OCI-LY1 (cell line): ENCODE measurements around the gene AHSA1.

Experiments used
- H2AFZ ChIP-seq: fragments of 200-600 bp; sonication (generic), shearing (Covaris generic); 2 replicates; pipeline ENCODE4 v1.6.0; 2014; ENCODE audit warnings: antibody characterized with exemption, mild to moderate bottlenecking, low read length
- H3F3A ChIP-seq: fragments of 200-600 bp; sonication (generic), shearing (Covaris generic); 2 replicates; pipeline ENCODE4 v1.6.0; 2014; ENCODE audit warnings: mild to moderate bottlenecking, antibody characterized with exemption, low read length, moderate library complexity; ENCODE audit not compliant: insufficient read depth
- H3K27ac ChIP-seq: fragments of 200-600 bp; sonication (generic); 2 replicates; pipeline ENCODE4 v1.5.1; 2014; ENCODE audit warnings: low read length, mixed run types, mild to moderate bottlenecking, low read depth; ENCODE audit not compliant: poor library complexity, severe bottlenecking
- H3K27me3 ChIP-seq: fragments of 200-600 bp; sonication (generic); 2 replicates; pipeline ENCODE4 v1.6.0; 2014; ENCODE audit warnings: antibody characterized with exemption, mild to moderate bottlenecking, low read length, moderate library complexity; ENCODE audit not compliant: insufficient read depth
- H3K36me3 ChIP-seq: fragments of 200-600 bp; sonication (generic); 2 replicates; pipeline ENCODE4 v1.6.1; 2014; ENCODE audit warnings: mild to moderate bottlenecking, antibody characterized with exemption, low read length, moderate library complexity, mixed read lengths; ENCODE audit not compliant: insufficient read depth
- H3K4me1 ChIP-seq: fragments of 200-600 bp; sonication (generic); 2 replicates; pipeline ENCODE4 v1.5.1; 2014; ENCODE audit warnings: mild to moderate bottlenecking, low read length, moderate library complexity; ENCODE audit not compliant: insufficient read depth, severe bottlenecking
- H3K4me2 ChIP-seq: fragments of 200-600 bp; sonication (generic), shearing (Covaris generic); 2 replicates; pipeline ENCODE4 v1.6.1; 2014; ENCODE audit warnings: low read length
- H3K4me3 ChIP-seq: fragments of 200-600 bp; sonication (generic); 2 replicates; pipeline ENCODE4 v1.5.1; 2014; ENCODE audit warnings: low read length, low read depth, mild to moderate bottlenecking, mixed read lengths; ENCODE audit not compliant: poor library complexity, severe bottlenecking
- H3K79me2 ChIP-seq: fragments of 200-600 bp; shearing (Covaris generic); 2 replicates; pipeline ENCODE4 v1.6.1; 2016; ENCODE audit warnings: mixed run types, low read length, mixed read lengths; ENCODE audit not compliant: insufficient read depth
- H3K9ac ChIP-seq: fragments of 200-600 bp; sonication (generic), shearing (Covaris generic); 2 replicates; pipeline ENCODE4 v1.6.1; 2014; ENCODE audit warnings: mild to moderate bottlenecking, low read length, mixed read lengths
- H3K9me2 ChIP-seq: fragments of 200-600 bp; sonication (generic), shearing (Covaris generic); 2 replicates; pipeline ENCODE4 v1.6.1; 2014; ENCODE audit warnings: low read depth, mild to moderate bottlenecking, low read length, mixed read lengths
- H3K9me3 ChIP-seq: fragments of 200-600 bp; shearing (Covaris generic); 2 replicates; pipeline ENCODE4 v1.6.1; 2014; ENCODE audit warnings: low read length, mixed read lengths
- H4K20me1 ChIP-seq: fragments of 200-600 bp; sonication (generic), shearing (Covaris generic); 2 replicates; pipeline ENCODE4 v1.6.0; 2016; ENCODE audit warnings: mild to moderate bottlenecking, low read length; ENCODE audit not compliant: insufficient read depth
- EZH2 ChIP-seq: fragments of 200-600 bp; sonication (generic), shearing (Covaris generic); IDR thresholded peaks from 2 replicates; pipeline ENCODE4 v1.8.0; 2017; ENCODE audit warnings: borderline replicate concordance, mixed run types, mild to moderate bottlenecking, antibody characterized with exemption, low read length, moderate library complexity, mixed read lengths
- TF ChIP-seq, protein P1 (sequence below): fragments of 200-600 bp; sonication (generic), shearing (Covaris generic); IDR thresholded peaks from 2 replicates; pipeline ENCODE4 v1.5.1; 2017; ENCODE audit warnings: mild to moderate bottlenecking, antibody characterized with exemption, low read length, moderate library complexity, mixed read lengths

AHSA1 gene

DNA sequence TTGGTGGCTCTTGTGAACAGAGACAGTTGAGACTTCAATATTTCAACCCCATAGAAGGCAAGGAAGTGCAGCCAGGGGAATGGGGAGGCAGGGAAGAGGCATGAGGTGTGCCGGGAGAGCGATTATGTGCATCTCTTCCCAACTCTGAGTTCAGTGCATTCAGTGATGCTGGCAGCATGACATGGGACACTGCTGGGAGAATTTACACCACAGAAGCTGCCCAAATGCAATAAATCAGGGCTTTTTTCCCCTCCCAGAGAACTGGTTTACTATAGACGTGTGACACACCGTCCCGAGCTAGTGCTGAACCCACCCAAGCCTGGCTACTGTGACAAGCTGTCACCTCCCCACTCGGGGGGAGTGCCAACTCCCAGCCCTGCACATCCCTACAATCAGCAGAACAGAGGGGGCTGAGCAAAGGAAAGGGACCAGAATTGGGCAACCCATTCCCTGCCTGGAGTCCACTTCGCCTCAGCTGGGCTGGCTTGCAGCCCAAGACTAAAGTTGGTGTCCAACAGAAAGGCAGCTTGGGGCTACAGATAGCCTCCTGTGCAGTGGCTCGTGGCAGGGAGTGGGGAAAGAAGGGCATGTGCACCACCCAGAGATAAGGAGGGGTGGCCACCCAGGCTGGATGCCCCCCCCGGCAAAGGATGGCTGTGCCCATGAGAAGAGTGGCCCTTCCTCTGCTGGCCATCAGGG is 16.7 kb downstream of the AHSA1 start:
- Histone ChIP-seq H3K9me2 (no peaks in the 10 kb centered on the region), H3F3A (no peaks in the 10 kb centered on the region), H3K9ac (no peak overlapping the region), H3K9me3 (no peaks in the 10 kb centered on the region), H2AFZ (no peak overlapping the region), H3K36me3 (peaks cover 5% of the 10 kb centered on the region), H3K4me3 (no peak overlapping the region), H3K27ac (no peak overlapping the region), H3K4me1 (no peaks in the 10 kb centered on the region), H3K79me2 (no peaks in the 10 kb centered on the region), H4K20me1 (no peaks in the 10 kb centered on the region), H3K27me3 (no peaks in the 10 kb centered on the region), H3K4me2 (no peak overlapping the region)
- TF ChIP-seq, protein P1, sequence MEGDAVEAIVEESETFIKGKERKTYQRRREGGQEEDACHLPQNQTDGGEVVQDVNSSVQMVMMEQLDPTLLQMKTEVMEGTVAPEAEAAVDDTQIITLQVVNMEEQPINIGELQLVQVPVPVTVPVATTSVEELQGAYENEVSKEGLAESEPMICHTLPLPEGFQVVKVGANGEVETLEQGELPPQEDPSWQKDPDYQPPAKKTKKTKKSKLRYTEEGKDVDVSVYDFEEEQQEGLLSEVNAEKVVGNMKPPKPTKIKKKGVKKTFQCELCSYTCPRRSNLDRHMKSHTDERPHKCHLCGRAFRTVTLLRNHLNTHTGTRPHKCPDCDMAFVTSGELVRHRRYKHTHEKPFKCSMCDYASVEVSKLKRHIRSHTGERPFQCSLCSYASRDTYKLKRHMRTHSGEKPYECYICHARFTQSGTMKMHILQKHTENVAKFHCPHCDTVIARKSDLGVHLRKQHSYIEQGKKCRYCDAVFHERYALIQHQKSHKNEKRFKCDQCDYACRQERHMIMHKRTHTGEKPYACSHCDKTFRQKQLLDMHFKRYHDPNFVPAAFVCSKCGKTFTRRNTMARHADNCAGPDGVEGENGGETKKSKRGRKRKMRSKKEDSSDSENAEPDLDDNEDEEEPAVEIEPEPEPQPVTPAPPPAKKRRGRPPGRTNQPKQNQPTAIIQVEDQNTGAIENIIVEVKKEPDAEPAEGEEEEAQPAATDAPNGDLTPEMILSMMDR: no peak
- no peak for TF ChIP-seq EZH2

DNA sequence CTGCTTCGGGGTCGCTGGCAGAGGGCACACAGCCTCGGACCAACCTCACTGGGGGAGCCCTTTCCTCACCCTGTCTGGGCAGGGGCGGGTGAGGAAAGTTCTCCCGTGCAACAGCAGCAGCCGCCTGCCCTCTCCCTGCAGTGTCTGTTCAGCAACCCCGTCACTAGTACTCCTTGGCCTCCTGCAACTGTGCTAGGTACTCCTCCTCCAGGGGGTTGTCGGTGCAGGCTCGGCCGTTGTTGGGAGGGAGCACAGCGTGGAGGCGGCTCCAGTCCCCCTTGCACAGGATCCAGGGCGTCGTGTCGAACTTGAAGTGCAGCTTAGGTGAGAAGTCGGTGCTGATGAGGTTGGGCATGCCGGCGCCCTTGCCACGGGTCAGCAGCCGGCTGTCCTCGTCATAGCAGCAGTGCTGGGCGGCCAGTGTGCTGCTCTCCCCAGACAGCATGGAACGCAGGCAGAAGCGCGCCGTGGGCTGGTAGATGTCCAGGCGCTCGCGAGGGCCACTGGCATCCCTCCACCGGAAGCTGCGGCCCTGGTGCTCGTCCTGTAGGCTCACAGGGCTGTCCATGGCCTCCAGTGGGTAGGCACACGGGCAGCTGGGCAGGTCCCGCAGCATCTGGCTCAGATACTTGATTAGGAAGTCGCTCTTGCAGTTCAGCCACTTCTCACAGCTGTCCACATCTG is 17.7 kb downstream of the AHSA1 start:
- Histone ChIP-seq H4K20me1 (no peaks in the 10 kb centered on the region), H3K4me3 (no peak overlapping the region), H3K9me2 (no peaks in the 10 kb centered on the region), H3F3A (no peaks in the 10 kb centered on the region), H3K79me2 (no peaks in the 10 kb centered on the region), H3K4me1 (no peaks in the 10 kb centered on the region), H2AFZ (no peak overlapping the region), H3K36me3 (no peaks in the 10 kb centered on the region), H3K9ac (no peak overlapping the region), H3K27me3 (no peaks in the 10 kb centered on the region), H3K9me3 (no peaks in the 10 kb centered on the region), H3K4me2 (no peak overlapping the region), H3K27ac (no peak overlapping the region)
- TF ChIP-seq EZH2: no peak
- TF ChIP-seq, protein P1: no peak

DNA sequence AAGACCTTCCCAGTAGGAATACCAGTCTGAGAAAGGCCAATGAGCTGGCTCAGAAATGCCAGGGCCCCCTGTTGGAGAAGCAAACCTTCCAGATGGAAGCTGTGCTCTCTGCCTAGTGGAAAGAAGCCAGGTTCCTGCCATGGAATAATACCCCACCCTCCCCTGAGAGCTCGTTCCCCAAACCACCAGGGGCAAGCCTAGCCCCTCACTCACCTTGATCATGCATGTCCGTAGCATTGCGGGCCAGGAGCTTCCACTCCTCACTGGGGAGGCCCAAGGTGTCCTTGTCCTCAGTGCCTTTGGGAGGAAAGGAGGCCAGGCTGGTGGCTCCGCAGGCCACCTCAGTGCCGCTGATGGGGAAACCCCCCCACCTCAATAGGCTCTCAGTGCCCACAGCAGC is 20.1 kb downstream of the AHSA1 start:
- no peaks in the 10 kb centered on the region for H4K20me1 ChIP-seq
- H3K9ac ChIP-seq: no peak overlapping the region
- no peak overlapping the region for H3K4me2 ChIP-seq
- no peaks in the 10 kb centered on the region for H3F3A ChIP-seq
- no peak overlapping the region for H3K27ac ChIP-seq
- no peak overlapping the region for H3K4me3 ChIP-seq
- TF ChIP-seq, protein P1: no peak
- TF ChIP-seq EZH2: no peak
- no peaks in the 10 kb centered on the region for H3K27me3 ChIP-seq
- no peaks in the 10 kb centered on the region for H3K9me3 ChIP-seq
- no peaks in the 10 kb centered on the region for H3K9me2 ChIP-seq
- H3K36me3 ChIP-seq: no peaks in the 10 kb centered on the region
- no peaks in the 10 kb centered on the region for H3K79me2 ChIP-seq
- no peak overlapping the region for H2AFZ ChIP-seq
- H3K4me1 ChIP-seq: no peaks in the 10 kb centered on the region
